H9 (cell line): Measurements from ENCODE around the gene METTL21C. TPM values are rescaled to one million over a fixed set of nuclear protein-coding genes. Genes with fewer than 3 reads are reported as not detected.

Experiments used
- DNase-seq: peaks from one replicate; pipeline ENCODE4 v3.0.0-alpha.2; 2017
- H2AFZ ChIP-seq: one replicate; pipeline ENCODE4 v1.6.1; 2013; ENCODE audit warnings: mild to moderate bottlenecking, low read length, control low read depth, moderate library complexity
- H2AK5ac ChIP-seq: 2 replicates; pipeline ENCODE4 v1.6.1; 2013; ENCODE audit warnings: low read length, control low read depth, mixed read lengths; ENCODE audit not compliant: insufficient read length
- H2BK120ac ChIP-seq: one replicate; pipeline ENCODE4 v1.6.1; 2013; ENCODE audit warnings: low read depth, mild to moderate bottlenecking, low read length, control low read depth, inconsistent platforms; ENCODE audit not compliant: poor library complexity, severe bottlenecking
- H2BK12ac ChIP-seq: 2 replicates; pipeline ENCODE4 v1.6.1; 2013; ENCODE audit warnings: low read length, control low read depth, mixed read lengths, low read depth; ENCODE audit not compliant: insufficient read length
- H2BK15ac ChIP-seq: 2 replicates; pipeline ENCODE4 v1.6.1; 2013; ENCODE audit warnings: low read depth, low read length, control low read depth
- H2BK20ac ChIP-seq: one replicate; pipeline ENCODE4 v1.6.1; 2013; ENCODE audit warnings: low read depth, mild to moderate bottlenecking, low read length, control low read depth, inconsistent platforms; ENCODE audit not compliant: poor library complexity, severe bottlenecking
- H2BK5ac ChIP-seq: 2 replicates; pipeline ENCODE4 v1.6.1; 2013; ENCODE audit warnings: low read length, control low read depth, mixed read lengths; ENCODE audit not compliant: insufficient read length
- H3K14ac ChIP-seq: 2 replicates; pipeline ENCODE4 v1.6.1; 2013; ENCODE audit warnings: low read length, control low read depth; ENCODE audit not compliant: insufficient read depth
- H3K18ac ChIP-seq: 2 replicates; pipeline ENCODE4 v1.6.1; 2013; ENCODE audit warnings: low read depth, mild to moderate bottlenecking, mixed read lengths, low read length, control low read depth; ENCODE audit not compliant: insufficient read length
- H3K23ac ChIP-seq: 2 replicates; pipeline ENCODE4 v1.6.1; 2013; ENCODE audit warnings: low read length, control low read depth, mixed read lengths, low read depth; ENCODE audit not compliant: insufficient read length
- H3K23me2 ChIP-seq: 2 replicates; pipeline ENCODE4 v1.6.1; 2013; ENCODE audit warnings: low read depth, mild to moderate bottlenecking, mixed read lengths, low read length, control low read depth; ENCODE audit not compliant: insufficient read length, poor library complexity, severe bottlenecking
- H3K27ac ChIP-seq: 2 replicates; pipeline ENCODE4 v1.5.1; 2013; ENCODE audit warnings: low read length, control low read depth, mixed read lengths, low read depth; ENCODE audit not compliant: insufficient read length
- H3K27me3 ChIP-seq: 2 replicates; pipeline ENCODE4 v1.6.1; 2013; ENCODE audit warnings: low read length, control low read depth, inconsistent platforms; ENCODE audit not compliant: insufficient read depth
- H3K4ac ChIP-seq: 2 replicates; pipeline ENCODE4 v1.6.1; 2013; ENCODE audit warnings: low read depth, mild to moderate bottlenecking, control low read depth, inconsistent platforms, low read length, moderate library complexity
- H3K4me1 ChIP-seq: 2 replicates; pipeline ENCODE4 v1.6.1; 2013; ENCODE audit warnings: low read length, control low read depth, inconsistent platforms; ENCODE audit not compliant: insufficient read depth
- H3K4me2 ChIP-seq: 2 replicates; pipeline ENCODE4 v1.6.1; 2013; ENCODE audit warnings: low read length, control low read depth, mixed read lengths; ENCODE audit not compliant: insufficient read length, insufficient read depth
- H3K56ac ChIP-seq: 2 replicates; pipeline ENCODE4 v1.6.1; 2013; ENCODE audit warnings: low read depth, mild to moderate bottlenecking, mixed read lengths, low read length, control low read depth; ENCODE audit not compliant: insufficient read length
- H3K79me1 ChIP-seq: 2 replicates; pipeline ENCODE4 v1.6.1; 2013; ENCODE audit warnings: low read depth, mild to moderate bottlenecking, moderate library complexity, low read length, control low read depth, inconsistent platforms; ENCODE audit not compliant: insufficient read depth, poor library complexity, severe bottlenecking
- H3K79me2 ChIP-seq: 2 replicates; pipeline ENCODE4 v1.6.1; 2013; ENCODE audit warnings: low read length, control low read depth, inconsistent platforms; ENCODE audit not compliant: insufficient read depth
- H3K9ac ChIP-seq: 2 replicates; pipeline ENCODE4 v1.6.1; 2013; ENCODE audit warnings: low read length, control low read depth, mixed read lengths; ENCODE audit not compliant: insufficient read length; ENCODE audit errors: extremely low read depth
- H3K9me3 ChIP-seq: one replicate; pipeline ENCODE4 v1.6.1; 2013; ENCODE audit warnings: low read depth, low read length, inconsistent platforms; ENCODE audit not compliant: control insufficient read depth
- H3T11ph ChIP-seq: one replicate; pipeline ENCODE4 v1.6.1; 2013; ENCODE audit warnings: mild to moderate bottlenecking, low read length, control low read depth, inconsistent platforms
- H4K20me1 ChIP-seq: one replicate; pipeline ENCODE4 v1.6.1; 2013; ENCODE audit not compliant: control insufficient read depth, insufficient read length, insufficient read depth
- H4K5ac ChIP-seq: 2 replicates; pipeline ENCODE4 v1.6.1; 2013; ENCODE audit warnings: low read depth, mild to moderate bottlenecking, mixed read lengths, low read length, control low read depth; ENCODE audit not compliant: insufficient read length
- H4K8ac ChIP-seq: replicated peaks from 2 replicates; pipeline ENCODE4 v1.6.1; 2013; ENCODE audit warnings: low read length, control low read depth, mixed read lengths, low read depth; ENCODE audit not compliant: insufficient read length
- H4K91ac ChIP-seq: 2 replicates; pipeline ENCODE4 v1.6.1; 2013; ENCODE audit warnings: low read depth, mild to moderate bottlenecking, moderate library complexity, mixed read lengths, low read length, control low read depth; ENCODE audit not compliant: insufficient read length
- H3K27ac Mint-ChIP-seq, 3 experiments: 2 replicates in 2 of 3; 3 replicates in 1 of 3; pipeline ENCODE4 v1.8.0; 2020 to 2021; ENCODE audit warnings: mixed read lengths in 3 of 3, mild to moderate bottlenecking in 1 of 3, moderate library complexity in 1 of 3
- H3K27me3 Mint-ChIP-seq: 2 replicates; pipeline ENCODE4 v1.8.0; 2021; ENCODE audit warnings: low read depth, mild to moderate bottlenecking, moderate library complexity, mixed read lengths
- H3K36me3 Mint-ChIP-seq, 3 experiments: 2 replicates in 2 of 3; 3 replicates in 1 of 3; pipeline ENCODE4 v1.8.0; 2020 to 2021; ENCODE audit warnings: low read depth in 3 of 3, mixed read lengths in 3 of 3; ENCODE audit not compliant: insufficient read depth in 1 of 3
- H3K4me1 Mint-ChIP-seq, 2 experiments: 2 replicates each; pipeline ENCODE4 v1.8.0; 2020; ENCODE audit warnings: mixed read lengths in 2 of 2
- H3K4me3 Mint-ChIP-seq, 2 experiments: 2 replicates in 1 of 2; 3 replicates in 1 of 2; pipeline ENCODE4 v1.8.0; 2020 to 2021; ENCODE audit warnings: mild to moderate bottlenecking in 2 of 2, mixed read lengths in 2 of 2, moderate library complexity in 1 of 2
- H3K9me3 Mint-ChIP-seq, 2 experiments: 2 replicates in 1 of 2; 3 replicates in 1 of 2; pipeline ENCODE4 v1.8.0; 2020; ENCODE audit warnings: mild to moderate bottlenecking in 2 of 2, mixed read lengths in 2 of 2, moderate library complexity in 1 of 2
- WGBS: extraction: QIAGEN DNeasy Blood & Tissue Kit; methylation state at CpG from one replicate; pipeline ENCODE4 v1.1.7; 2013; ENCODE audit warnings: missing lambda C conversion rate, low lambda C conversion rate, mixed read lengths; ENCODE audit not compliant: insufficient read length; ENCODE audit errors: extremely low coverage; 5-methylcytosine and 5-hydroxymethylcytosine counted together
- total RNA-seq: library from RNA; stranded (reverse); gene quantifications from 2 replicates; pipeline ENCODE4 v1.2.1, GENCODE V29; 2021
- TF ChIP-seq, protein P1 (sequence below): fragments of 200-600 bp; sonication (generic); conservative IDR thresholded peaks from 3 replicates; pipeline ENCODE4 v1.8.0; 2021; ENCODE audit warnings: antibody characterized with exemption, mild to moderate bottlenecking

Gene METTL21C
- total RNA-seq, 1 experiment from 2014 or later: not detected

DNA sequence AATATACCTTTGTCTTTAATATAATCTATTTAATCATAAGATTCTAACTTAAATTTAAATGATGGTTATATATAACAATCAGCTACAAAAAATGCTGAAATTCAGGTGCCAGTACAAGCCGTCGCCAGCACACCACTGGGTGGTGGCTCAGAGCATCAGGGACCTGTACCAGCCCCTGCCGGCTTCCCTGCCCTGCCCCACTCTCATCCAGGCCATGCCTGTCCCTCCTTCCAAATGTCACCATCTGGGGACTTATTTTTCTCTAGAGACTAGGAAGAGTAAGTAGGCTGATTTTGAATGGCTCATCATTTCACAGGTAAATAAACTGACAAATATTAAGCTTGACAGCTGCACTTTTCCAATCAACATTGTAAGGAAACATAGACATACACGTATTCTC lies 1.6 kb downstream of the METTL21C start:
- no peak overlapping the region for H2AK5ac ChIP-seq
- peaks cover 24 to 25% of the 10 kb centered on the region in 2 experiments for H3K4me1 Mint-ChIP-seq
- no peak overlapping the region for H4K8ac ChIP-seq
- H2AFZ ChIP-seq: no peak overlapping the region
- H3K56ac ChIP-seq: no peak overlapping the region
- H2BK20ac ChIP-seq: no peak overlapping the region
- no peak overlapping the region for H3K23ac ChIP-seq
- no peak overlapping the region for H3K27ac ChIP-seq
- no peak overlapping the region for H4K5ac ChIP-seq
- TF ChIP-seq, protein P1, sequence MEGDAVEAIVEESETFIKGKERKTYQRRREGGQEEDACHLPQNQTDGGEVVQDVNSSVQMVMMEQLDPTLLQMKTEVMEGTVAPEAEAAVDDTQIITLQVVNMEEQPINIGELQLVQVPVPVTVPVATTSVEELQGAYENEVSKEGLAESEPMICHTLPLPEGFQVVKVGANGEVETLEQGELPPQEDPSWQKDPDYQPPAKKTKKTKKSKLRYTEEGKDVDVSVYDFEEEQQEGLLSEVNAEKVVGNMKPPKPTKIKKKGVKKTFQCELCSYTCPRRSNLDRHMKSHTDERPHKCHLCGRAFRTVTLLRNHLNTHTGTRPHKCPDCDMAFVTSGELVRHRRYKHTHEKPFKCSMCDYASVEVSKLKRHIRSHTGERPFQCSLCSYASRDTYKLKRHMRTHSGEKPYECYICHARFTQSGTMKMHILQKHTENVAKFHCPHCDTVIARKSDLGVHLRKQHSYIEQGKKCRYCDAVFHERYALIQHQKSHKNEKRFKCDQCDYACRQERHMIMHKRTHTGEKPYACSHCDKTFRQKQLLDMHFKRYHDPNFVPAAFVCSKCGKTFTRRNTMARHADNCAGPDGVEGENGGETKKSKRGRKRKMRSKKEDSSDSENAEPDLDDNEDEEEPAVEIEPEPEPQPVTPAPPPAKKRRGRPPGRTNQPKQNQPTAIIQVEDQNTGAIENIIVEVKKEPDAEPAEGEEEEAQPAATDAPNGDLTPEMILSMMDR: no peak
- H3K18ac ChIP-seq: no peak overlapping the region
- H3K36me3 Mint-ChIP-seq: peaks cover 0 to under 1% (median 0%) of the 10 kb centered on the region in 3 experiments; a peak in 2 of 7 replicates
- H3K4me2 ChIP-seq: no peak overlapping the region
- peaks cover under 1% of the 10 kb centered on the region in 2 experiments; a peak in 3 of 5 replicates for H3K9me3 Mint-ChIP-seq
- no peaks in the 10 kb centered on the region for H3K9me3 ChIP-seq
- DNase-seq: no peak
- no peaks in the 10 kb centered on the region for H3K23me2 ChIP-seq
- H4K91ac ChIP-seq: no peak overlapping the region
- H3K4ac ChIP-seq: no peak overlapping the region
- H2BK15ac ChIP-seq: no peak overlapping the region
- no peak overlapping the region for H3T11ph ChIP-seq
- no peak overlapping the region for H2BK120ac ChIP-seq
- no peaks in the 10 kb centered on the region for H3K79me1 ChIP-seq
- no peak overlapping the region for H3K14ac ChIP-seq
- H2BK12ac ChIP-seq: no peak overlapping the region
- no peak overlapping the region for H3K9ac ChIP-seq
- H3K4me1 ChIP-seq: peaks cover 4% of the 10 kb centered on the region; the same call in 1 of the 2 replicates
- H3K27me3 Mint-ChIP-seq: peaks cover 2% of the 10 kb centered on the region; the same call in 1 of the 2 replicates
- H3K79me2 ChIP-seq: no peaks in the 10 kb centered on the region
- H3K27ac Mint-ChIP-seq: no peak overlapping the region
- H4K20me1 ChIP-seq: no peaks in the 10 kb centered on the region
- H3K4me3 Mint-ChIP-seq: no peak overlapping the region
- H2BK5ac ChIP-seq: no peak overlapping the region
- no peaks in the 10 kb centered on the region for H3K27me3 ChIP-seq
- WGBS: no CpG with 5 or more reads among the region's 4 CpGs
